OCI-LY1 (cell line): ENCODE data around the gene GDPD1.
"Not testable (repeated sequence)": the region's sequence is repeated elsewhere in the genome, so short reads cannot be mapped to it uniquely, and the experiment has no call there.

Source experiments
- H2AFZ ChIP-seq: fragments of 200-600 bp; sonication (generic), shearing (Covaris generic); 2 replicates; pipeline ENCODE4 v1.6.0; 2014; ENCODE audit warnings: antibody characterized with exemption, mild to moderate bottlenecking, low read length
- H3F3A ChIP-seq: fragments of 200-600 bp; sonication (generic), shearing (Covaris generic); 2 replicates; pipeline ENCODE4 v1.6.0; 2014; ENCODE audit warnings: mild to moderate bottlenecking, antibody characterized with exemption, low read length, moderate library complexity; ENCODE audit not compliant: insufficient read depth
- H3K27ac ChIP-seq: fragments of 200-600 bp; sonication (generic); 2 replicates; pipeline ENCODE4 v1.5.1; 2014; ENCODE audit warnings: low read length, mixed run types, mild to moderate bottlenecking, low read depth; ENCODE audit not compliant: poor library complexity, severe bottlenecking
- H3K27me3 ChIP-seq: fragments of 200-600 bp; sonication (generic); 2 replicates; pipeline ENCODE4 v1.6.0; 2014; ENCODE audit warnings: antibody characterized with exemption, mild to moderate bottlenecking, low read length, moderate library complexity; ENCODE audit not compliant: insufficient read depth
- H3K36me3 ChIP-seq: fragments of 200-600 bp; sonication (generic); 2 replicates; pipeline ENCODE4 v1.6.1; 2014; ENCODE audit warnings: mild to moderate bottlenecking, antibody characterized with exemption, low read length, moderate library complexity, mixed read lengths; ENCODE audit not compliant: insufficient read depth
- H3K4me1 ChIP-seq: fragments of 200-600 bp; sonication (generic); 2 replicates; pipeline ENCODE4 v1.5.1; 2014; ENCODE audit warnings: mild to moderate bottlenecking, low read length, moderate library complexity; ENCODE audit not compliant: insufficient read depth, severe bottlenecking
- H3K4me2 ChIP-seq: fragments of 200-600 bp; sonication (generic), shearing (Covaris generic); 2 replicates; pipeline ENCODE4 v1.6.1; 2014; ENCODE audit warnings: low read length
- H3K4me3 ChIP-seq: fragments of 200-600 bp; sonication (generic); 2 replicates; pipeline ENCODE4 v1.5.1; 2014; ENCODE audit warnings: low read length, low read depth, mild to moderate bottlenecking, mixed read lengths; ENCODE audit not compliant: poor library complexity, severe bottlenecking
- H3K79me2 ChIP-seq: fragments of 200-600 bp; shearing (Covaris generic); 2 replicates; pipeline ENCODE4 v1.6.1; 2016; ENCODE audit warnings: mixed run types, low read length, mixed read lengths; ENCODE audit not compliant: insufficient read depth
- H3K9ac ChIP-seq: fragments of 200-600 bp; sonication (generic), shearing (Covaris generic); 2 replicates; pipeline ENCODE4 v1.6.1; 2014; ENCODE audit warnings: mild to moderate bottlenecking, low read length, mixed read lengths
- H3K9me2 ChIP-seq: fragments of 200-600 bp; sonication (generic), shearing (Covaris generic); 2 replicates; pipeline ENCODE4 v1.6.1; 2014; ENCODE audit warnings: low read depth, mild to moderate bottlenecking, low read length, mixed read lengths
- H3K9me3 ChIP-seq: fragments of 200-600 bp; shearing (Covaris generic); 2 replicates; pipeline ENCODE4 v1.6.1; 2014; ENCODE audit warnings: low read length, mixed read lengths
- H4K20me1 ChIP-seq: fragments of 200-600 bp; sonication (generic), shearing (Covaris generic); 2 replicates; pipeline ENCODE4 v1.6.0; 2016; ENCODE audit warnings: mild to moderate bottlenecking, low read length; ENCODE audit not compliant: insufficient read depth
- CTCF ChIP-seq: fragments of 200-600 bp; sonication (generic), shearing (Covaris generic); IDR thresholded peaks from 2 replicates; pipeline ENCODE4 v1.5.1; 2017; ENCODE audit warnings: mild to moderate bottlenecking, antibody characterized with exemption, low read length, moderate library complexity, mixed read lengths
- EZH2 ChIP-seq: fragments of 200-600 bp; sonication (generic), shearing (Covaris generic); IDR thresholded peaks from 2 replicates; pipeline ENCODE4 v1.8.0; 2017; ENCODE audit warnings: borderline replicate concordance, mixed run types, mild to moderate bottlenecking, antibody characterized with exemption, low read length, moderate library complexity, mixed read lengths

Gene GDPD1

GRCh38 chr17:59223813-59224212 is 3.5 kb downstream of the GDPD1 start:
- Histone ChIP-seq H3K79me2 (no peaks in the 10 kb centered on the region), H3K9me3 (no peaks in the 10 kb centered on the region), H3K4me2 (no peak overlapping the region), H4K20me1 (no peaks in the 10 kb centered on the region), H3F3A (no peaks in the 10 kb centered on the region), H3K4me1 (peaks cover 11% of the 10 kb centered on the region), H3K4me3 (no peak overlapping the region), H3K9me2 (no peaks in the 10 kb centered on the region), H2AFZ (no peak overlapping the region), H3K36me3 (no peaks in the 10 kb centered on the region), H3K9ac (no peak overlapping the region), H3K27me3 (no peaks in the 10 kb centered on the region), H3K27ac (no peak overlapping the region)
- TF ChIP-seq EZH2, result no peak
- TF ChIP-seq CTCF, result no peak

DNA sequence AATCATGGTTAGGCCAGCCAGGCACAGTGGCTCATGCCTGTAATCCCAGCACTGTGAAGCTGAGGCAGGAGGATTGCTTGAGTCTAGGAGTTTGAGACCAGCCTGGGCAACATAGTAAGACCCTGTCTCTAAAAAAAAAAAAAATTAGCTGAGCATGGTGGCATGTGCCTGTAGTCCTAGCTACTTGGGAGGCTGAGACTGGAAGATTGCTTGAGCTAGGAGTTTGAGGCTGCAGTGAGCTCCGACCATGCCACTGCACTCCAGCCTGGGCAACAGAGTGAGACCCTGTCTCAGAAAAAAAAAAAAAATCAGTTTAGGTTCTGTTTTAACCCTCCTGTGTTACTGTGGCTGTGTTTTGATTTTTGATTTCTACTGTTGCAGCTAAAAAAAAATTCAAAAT is 8.3 kb downstream of the GDPD1 start:
- not testable (repeated sequence) for H3K27me3 ChIP-seq, H3K9ac ChIP-seq, H4K20me1 ChIP-seq, H3F3A ChIP-seq, H3K4me1 ChIP-seq, H3K9me2 ChIP-seq, H3K79me2 ChIP-seq, H3K4me3 ChIP-seq, H3K36me3 ChIP-seq, H2AFZ ChIP-seq, H3K9me3 ChIP-seq, H3K27ac ChIP-seq, H3K4me2 ChIP-seq

- H3K27me3 ChIP-seq, result no peaks in the 10 kb centered on the region
- no peak overlapping the region for H3K4me3 ChIP-seq
- no peaks in the 10 kb centered on the region for H3K9me3 ChIP-seq
- no peak overlapping the region for H3K4me2 ChIP-seq
- H4K20me1 ChIP-seq, result no peaks in the 10 kb centered on the region
- H3F3A ChIP-seq, result no peaks in the 10 kb centered on the region
- no peak overlapping the region for H3K9ac ChIP-seq
- no peaks in the 10 kb centered on the region for H3K79me2 ChIP-seq
- no peaks in the 10 kb centered on the region for H3K36me3 ChIP-seq
- TF ChIP-seq CTCF (no peak), EZH2 (no peak)
- H3K4me1 ChIP-seq, result no peaks in the 10 kb centered on the region
- no peaks in the 10 kb centered on the region for H3K9me2 ChIP-seq
- no peak overlapping the region for H3K27ac ChIP-seq
- no peak overlapping the region for H2AFZ ChIP-seq
Observed at GRCh38 chr17:59230764-59231163, 10.5 kb downstream of the GDPD1 start.

GRCh38 chr17:59234631-59235030 is 14.3 kb downstream of the GDPD1 start:
- H2AFZ ChIP-seq, result no peak overlapping the region
- no peaks in the 10 kb centered on the region for H3K4me1 ChIP-seq
- H3K79me2 ChIP-seq, result no peaks in the 10 kb centered on the region
- no peak overlapping the region for H3K27ac ChIP-seq
- H3K9me3 ChIP-seq, result no peaks in the 10 kb centered on the region
- no peak for TF ChIP-seq CTCF
- no peak for TF ChIP-seq EZH2
- no peak overlapping the region for H3K4me2 ChIP-seq
- no peak overlapping the region for H3K4me3 ChIP-seq
- no peaks in the 10 kb centered on the region for H3K27me3 ChIP-seq
- no peak overlapping the region for H3K9ac ChIP-seq
- no peaks in the 10 kb centered on the region for H3K36me3 ChIP-seq
- H3F3A ChIP-seq, result no peaks in the 10 kb centered on the region
- H3K9me2 ChIP-seq, result no peaks in the 10 kb centered on the region
- no peaks in the 10 kb centered on the region for H4K20me1 ChIP-seq
